Activated gamma-delta T cell treated with Interleukin-2 at 50 U/mL for 16 hours (primary cell): ENCODE data around the gene CLCN4.

ENCODE experiments used
- DNase-seq: peaks from one replicate; pipeline ENCODE4 v3.0.0-alpha.2; 2020

CLCN4 gene

GRCh38 chrX:10169175-10169574 lies 12.4 kb downstream of the CLCN4 start:
- DNase-seq, result no peak

GRCh38 chrX:10171249-10171648 lies 14.5 kb downstream of the CLCN4 start:
- DNase-seq, result no peak

GRCh38 chrX:10172877-10173276 lies 16.1 kb downstream of the CLCN4 start:
- no peak for DNase-seq

- DNase-seq, result no peak
These were observed 16.6 kb downstream of the CLCN4 start for GRCh38 chrX:10173331-10173900.

GRCh38 chrX:10174051-10174450 lies 17.3 kb downstream of the CLCN4 start:
- no peak for DNase-seq

GRCh38 chrX:10174810-10175209 lies 18.0 kb downstream of the CLCN4 start:
- DNase-seq, result no peak

- no peak for DNase-seq
These were observed 18.6 kb downstream of the CLCN4 start for GRCh38 chrX:10175319-10175871.

GRCh38 chrX:10176121-10177003 lies 19.6 kb downstream of the CLCN4 start:
- DNase-seq, result no peak

GRCh38 chrX:10177004-10177396 lies 20.2 kb downstream of the CLCN4 start:
- no peak for DNase-seq

- no peak for DNase-seq
These were observed 20.8 kb downstream of the CLCN4 start for GRCh38 chrX:10177601-10178000.

GRCh38 chrX:10178866-10179463 lies 22.2 kb downstream of the CLCN4 start:
- DNase-seq, result no peak

GRCh38 chrX:10183760-10184159 lies 27.0 kb downstream of the CLCN4 start:
- DNase-seq, result no peak

- no peak for DNase-seq
These were observed 27.6 kb downstream of the CLCN4 start for GRCh38 chrX:10184411-10184810.

- no peak for DNase-seq
These were observed 29.6 kb downstream of the CLCN4 start for GRCh38 chrX:10186355-10186754.

GRCh38 chrX:10187421-10187820 lies 30.6 kb downstream of the CLCN4 start:
- DNase-seq, result no peak

GRCh38 chrX:10189317-10190268 lies 32.8 kb downstream of the CLCN4 start:
- DNase-seq, result peak; percentile 76

GRCh38 chrX:10190367-10190766 lies 33.6 kb downstream of the CLCN4 start:
- no peak for DNase-seq

- DNase-seq, result no peak
These were observed 36.8 kb downstream of the CLCN4 start for GRCh38 chrX:10193587-10193986.

- DNase-seq, result no peak
These were observed 38.6 kb downstream of the CLCN4 start for GRCh38 chrX:10195425-10195824.

- DNase-seq, result no peak
These were observed 39.2 kb downstream of the CLCN4 start for GRCh38 chrX:10195947-10196346.

GRCh38 chrX:10197279-10198210 lies 40.8 kb downstream of the CLCN4 start:
- DNase-seq, result no peak
